HT-29 (cell line): Measurements from ENCODE around the gene MATCAP1. TPM values are rescaled to one million over a fixed set of nuclear protein-coding genes. Genes with fewer than 3 reads are reported as not detected.

Source experiments
- DNase-seq: peaks from one replicate; pipeline ENCODE4 v3.0.0-alpha.2; 2015; ENCODE audit warnings: low spot score
- total RNA-seq: library from RNA; depleted of rRNA; stranded (reverse); fragments of >200 nt; shearing (Covaris generic); gene quantifications from 2 replicates; pipeline ENCODE4 v1.2.3, GENCODE V29; 2014

MATCAP1 gene
- total RNA-seq, 1 experiment from 2014 or later: 41.4 TPM

GRCh38 chr16:67191411-67191994, 7.7 kb upstream of the MATCAP1 start:
- no peak for DNase-seq

GRCh38 chr16:67190448-67191399, 7.0 kb upstream of the MATCAP1 start:
- DNase-seq: no peak

GRCh38 chr16:67190041-67190440, 6.3 kb upstream of the MATCAP1 start, which contains the start of gene EXOC3L1:
TSS of gene EXOC3L1 (minus strand) at chr16:67190136. CDS start at chr16:67189676, 460 bp downstream.
- no peak for DNase-seq

GRCh38 chr16:67188798-67189197, 5.0 kb upstream of the MATCAP1 start:
- no peak for DNase-seq

GRCh38 chr16:67188323-67188722, 4.6 kb upstream of the MATCAP1 start:
- no peak for DNase-seq

- DNase-seq: no peak
Observed at GRCh38 chr16:67187175-67187890, 3.6 kb upstream of the MATCAP1 start.

- no peak for DNase-seq
Observed at GRCh38 chr16:67186550-67186950, 2.8 kb upstream of the MATCAP1 start.

- DNase-seq: no peak
Observed at GRCh38 chr16:67185651-67186134, 1.9 kb upstream of the MATCAP1 start.

GRCh38 chr16:67184995-67185650, 1.4 kb upstream of the MATCAP1 start:
- DNase-seq: peak; percentile 92

GRCh38 chr16:67184453-67184994, 761 bp upstream of the MATCAP1 start:
- no peak for DNase-seq

- DNase-seq: no peak
Observed at GRCh38 chr16:67183284-67183626, 508 bp downstream of the MATCAP1 start.

- DNase-seq: no peak
Observed at GRCh38 chr16:67182288-67182687, 1.5 kb downstream of the MATCAP1 start.

- DNase-seq: no peak
Observed at GRCh38 chr16:67181346-67181745, 2.4 kb downstream of the MATCAP1 start.

GRCh38 chr16:67180166-67180565, 3.6 kb downstream of the MATCAP1 start:
- no peak for DNase-seq

GRCh38 chr16:67179421-67180080, 4.2 kb downstream of the MATCAP1 start:
- no peak for DNase-seq

- peak; percentile 97 for DNase-seq
Observed at GRCh38 chr16:67177743-67178699, 5.7 kb downstream of the MATCAP1 start.

- DNase-seq: no peak
Observed at GRCh38 chr16:67176662-67177061, 7.1 kb downstream of the MATCAP1 start.

GRCh38 chr16:67174706-67175231, 9.0 kb downstream of the MATCAP1 start:
- no peak for DNase-seq
